ENCODE data around the gene PTPRO.

DNA sequence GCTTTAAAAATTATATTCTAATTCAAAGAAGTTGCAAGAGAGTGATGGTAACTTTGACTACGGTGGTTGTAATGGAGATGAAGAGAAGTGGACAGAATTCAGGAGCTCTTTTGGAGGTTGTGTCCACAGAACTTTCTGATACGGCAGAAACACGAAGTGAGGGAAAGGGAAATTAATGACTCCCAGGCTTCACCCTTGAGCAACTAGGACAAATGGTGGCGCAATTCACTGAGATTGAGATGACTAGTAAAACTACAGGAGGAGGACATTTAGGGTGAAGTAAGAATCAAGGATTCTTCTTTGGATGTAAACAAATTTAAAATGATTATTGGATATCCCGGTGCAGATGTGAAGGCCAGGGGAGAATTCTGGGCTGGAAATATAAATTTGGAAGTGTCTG is 212.6 kb downstream of the PTPRO start:
- TF ChIP-seq, protein P1, sequence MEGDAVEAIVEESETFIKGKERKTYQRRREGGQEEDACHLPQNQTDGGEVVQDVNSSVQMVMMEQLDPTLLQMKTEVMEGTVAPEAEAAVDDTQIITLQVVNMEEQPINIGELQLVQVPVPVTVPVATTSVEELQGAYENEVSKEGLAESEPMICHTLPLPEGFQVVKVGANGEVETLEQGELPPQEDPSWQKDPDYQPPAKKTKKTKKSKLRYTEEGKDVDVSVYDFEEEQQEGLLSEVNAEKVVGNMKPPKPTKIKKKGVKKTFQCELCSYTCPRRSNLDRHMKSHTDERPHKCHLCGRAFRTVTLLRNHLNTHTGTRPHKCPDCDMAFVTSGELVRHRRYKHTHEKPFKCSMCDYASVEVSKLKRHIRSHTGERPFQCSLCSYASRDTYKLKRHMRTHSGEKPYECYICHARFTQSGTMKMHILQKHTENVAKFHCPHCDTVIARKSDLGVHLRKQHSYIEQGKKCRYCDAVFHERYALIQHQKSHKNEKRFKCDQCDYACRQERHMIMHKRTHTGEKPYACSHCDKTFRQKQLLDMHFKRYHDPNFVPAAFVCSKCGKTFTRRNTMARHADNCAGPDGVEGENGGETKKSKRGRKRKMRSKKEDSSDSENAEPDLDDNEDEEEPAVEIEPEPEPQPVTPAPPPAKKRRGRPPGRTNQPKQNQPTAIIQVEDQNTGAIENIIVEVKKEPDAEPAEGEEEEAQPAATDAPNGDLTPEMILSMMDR (IDR thresholded peaks at IDR 0.05), result no peak
- TF ChIP-seq EZH2 (IDR thresholded peaks at IDR 0.05), result no peak
- TF ChIP-seq EZH2phosphoT487 (IDR thresholded peaks at IDR 0.05), result no peak
